Activated CD8-positive, alpha-beta memory T cell treated with anti-CD3 and anti-CD28 coated beads, Interleukin-2, amount 50 U/mL, for 4 hours (primary cell): Measurements from ENCODE around the gene UBR4.
"Not testable (repeated sequence)": the region's sequence is repeated elsewhere in the genome, so short reads cannot be mapped to it uniquely, and the experiment has no call there.

Experiments used
- DNase-seq: peaks from one replicate; pipeline ENCODE4 v3.0.0-alpha.2; 2020

UBR4 gene

GRCh38 chr1:19209990-19210771, at the start of gene UBR4:
Gene UBR4 (minus strand): TSS chr1:19210266. CDS start chr1:19210248, 18 bp downstream.
- peak; percentile 97 for DNase-seq

DNA sequence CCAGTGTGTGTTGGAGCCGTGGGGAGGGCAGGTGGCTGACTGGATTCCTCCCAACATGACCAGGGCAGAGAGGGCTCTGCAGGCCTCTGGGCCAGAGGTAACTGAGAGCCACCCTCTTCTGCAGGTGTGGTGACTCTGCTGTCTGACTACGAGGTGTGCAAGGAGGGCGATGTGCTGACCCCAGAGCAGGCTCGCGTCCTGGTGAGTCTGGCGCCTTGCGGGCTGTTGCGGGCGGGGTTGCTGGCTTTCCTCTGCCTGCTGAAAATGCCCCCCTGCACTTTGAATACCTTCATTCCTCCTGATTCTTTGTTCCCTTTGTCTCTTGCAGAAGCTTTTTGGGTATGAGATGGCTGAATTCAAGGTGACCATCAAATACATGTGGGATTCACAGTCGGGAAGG, 48.3 kb upstream of the UBR4 start:
- DNase-seq: no peak

DNA sequence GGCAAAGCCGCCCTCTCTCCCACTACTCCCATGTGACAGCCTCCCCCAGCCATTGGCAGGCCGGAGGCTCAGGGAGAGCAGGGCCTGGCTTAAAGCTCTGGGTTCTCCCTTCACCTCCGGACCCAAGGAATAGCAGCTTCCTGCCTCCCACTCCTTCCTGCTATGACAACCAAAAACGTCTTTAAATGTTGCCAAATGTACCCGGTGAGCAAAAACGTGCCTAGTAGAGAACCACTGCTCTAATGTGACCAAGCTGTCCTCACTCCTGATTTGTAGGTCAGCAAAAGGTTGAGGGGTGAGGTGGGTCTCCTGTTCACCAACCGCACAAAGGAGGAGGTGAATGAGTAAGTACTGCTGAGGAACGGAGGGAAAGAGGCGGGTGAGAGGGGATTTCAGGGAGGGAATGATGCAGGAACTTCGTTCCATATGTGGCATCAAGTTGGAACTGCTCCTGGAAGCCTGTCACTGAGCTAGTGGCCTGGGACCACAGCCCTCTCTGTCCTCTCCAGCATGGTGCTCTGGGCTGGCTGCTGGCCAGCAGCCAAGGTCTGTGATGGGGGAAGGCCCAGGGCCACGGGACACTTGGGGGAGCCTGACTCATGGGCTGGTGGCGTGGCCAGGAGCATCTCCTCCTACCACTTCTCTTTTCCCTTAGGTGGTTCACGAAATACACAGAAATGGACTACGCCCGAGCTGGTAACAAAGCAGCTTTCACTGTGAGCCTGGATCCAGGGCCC, 47.3 kb upstream of the UBR4 start:
- no peak for DNase-seq

DNA sequence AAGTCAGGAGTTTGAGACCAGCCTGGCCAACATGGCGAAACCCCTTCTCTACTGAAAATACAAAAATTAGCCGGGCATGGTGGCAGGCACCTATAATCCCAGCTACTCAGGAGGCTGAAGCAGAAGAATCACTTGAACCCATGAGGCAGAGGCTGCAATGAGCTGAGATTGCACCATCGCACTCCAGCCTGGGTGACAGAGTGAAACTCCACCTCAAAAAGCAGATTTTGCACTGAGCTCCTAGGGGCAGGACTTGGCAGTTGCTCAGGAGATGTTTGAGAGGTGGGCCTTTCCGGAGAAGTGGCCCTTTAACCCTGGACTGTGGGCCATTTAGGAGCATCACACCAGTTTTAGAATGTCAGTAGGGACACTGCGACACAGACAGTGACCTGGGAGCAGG, 46.2 kb upstream of the UBR4 start:
- not testable (repeated sequence) for DNase-seq

DNA sequence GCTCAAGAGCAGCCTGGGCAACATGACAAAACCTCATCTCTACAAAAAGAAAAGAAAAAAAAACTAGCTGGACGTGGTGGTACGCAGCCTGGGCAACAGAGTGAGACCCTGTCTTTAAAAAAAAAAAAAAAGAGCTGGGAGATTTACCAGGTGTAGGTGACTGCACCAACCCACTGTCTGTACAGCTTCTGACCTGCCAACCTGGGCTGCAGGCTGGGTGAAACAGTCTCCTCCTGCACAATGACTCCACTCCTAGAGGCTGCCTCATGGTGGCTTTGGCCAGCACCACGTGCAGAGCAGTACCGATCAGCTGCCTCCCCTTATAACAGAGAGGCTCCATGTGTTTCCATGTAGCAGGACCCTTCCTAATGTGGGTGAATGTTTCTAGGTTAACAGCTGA, 45.2 kb upstream of the UBR4 start:
- no peak for DNase-seq

- no peak for DNase-seq
Measured at GRCh38 chr1:19254416-19254815, 44.4 kb upstream of the UBR4 start.

- DNase-seq: peak; percentile 92
Measured at GRCh38 chr1:19251305-19252196, 41.5 kb upstream of the UBR4 start, which contains the start of the genes EMC1 and MRTO4. Gene EMC1 (minus strand): TSS chr1:19251524. CDS start chr1:19251509, 15 bp downstream. Gene MRTO4 (plus strand): TSS chr1:19251805. CDS start chr1:19251836, 31 bp downstream.

GRCh38 chr1:19250629-19251304, 40.7 kb upstream of the UBR4 start:
- no peak for DNase-seq

GRCh38 chr1:19240673-19241538, 30.8 kb upstream of the UBR4 start:
- peak; percentile 70 for DNase-seq

DNA sequence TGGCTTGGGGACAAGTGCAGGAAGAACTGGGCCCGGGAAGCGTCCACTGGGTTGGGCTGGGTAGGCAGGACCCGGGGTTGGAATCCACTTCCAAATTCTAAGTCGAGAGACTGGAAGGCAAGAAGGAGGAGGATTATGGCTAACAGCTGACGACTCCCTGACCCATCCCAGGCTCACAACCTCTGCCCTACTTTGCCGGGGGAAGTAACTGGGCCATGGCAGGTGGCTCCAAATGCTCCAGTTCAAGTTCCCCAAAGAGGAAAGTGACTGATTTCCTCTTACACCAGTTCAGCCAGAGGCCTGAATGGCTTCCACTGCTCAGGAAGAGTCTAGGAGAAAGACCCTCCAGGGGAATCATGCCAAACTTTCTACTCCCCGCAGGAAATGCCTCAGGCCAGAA, 29.8 kb upstream of the UBR4 start:
- DNase-seq: no peak

- no peak for DNase-seq
Measured at GRCh38 chr1:19234224-19234623, 24.2 kb upstream of the UBR4 start.

- no peak for DNase-seq
Measured at GRCh38 chr1:19232524-19232846, 22.4 kb upstream of the UBR4 start.

DNA sequence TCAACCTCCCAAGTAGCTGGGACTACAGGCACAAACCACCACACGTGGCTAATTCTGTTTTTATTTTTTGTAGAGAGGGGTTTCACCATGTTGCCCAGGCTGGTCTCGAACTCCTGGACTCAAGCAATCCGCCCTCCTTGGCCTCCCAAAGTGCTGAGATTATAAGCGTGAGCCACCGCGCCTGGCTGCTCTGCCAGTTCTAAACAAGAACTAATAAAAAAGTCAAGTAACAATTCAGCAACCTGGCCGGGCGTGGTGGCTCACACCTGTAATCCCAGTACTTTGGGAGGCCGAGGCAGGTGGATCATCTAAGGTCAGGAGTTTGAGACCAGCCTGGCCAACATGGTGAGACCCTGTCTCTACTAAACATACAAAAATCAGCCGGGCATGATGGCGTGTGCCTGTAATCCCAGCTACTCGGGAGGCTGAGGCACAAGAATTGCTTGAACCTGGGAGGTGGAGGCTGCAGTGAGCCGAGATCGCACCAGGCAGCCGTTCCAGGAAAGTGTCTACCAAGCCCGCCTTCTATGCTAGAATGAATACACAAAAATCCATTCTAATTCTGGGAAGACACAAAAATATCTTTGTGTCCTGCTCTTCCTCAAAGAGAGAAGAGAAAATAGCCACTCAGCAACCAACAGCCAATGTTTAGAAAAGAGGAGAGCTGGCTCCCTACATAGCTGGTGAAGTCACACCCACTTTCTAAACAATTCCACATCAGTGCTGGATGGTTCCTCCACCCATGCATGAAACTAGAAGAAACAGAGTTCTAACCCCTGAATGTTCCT, 21.9 kb upstream of the UBR4 start:
- not testable (repeated sequence) for DNase-seq

GRCh38 chr1:19229828-19230325, 19.8 kb upstream of the UBR4 start:
- DNase-seq: no peak

DNA sequence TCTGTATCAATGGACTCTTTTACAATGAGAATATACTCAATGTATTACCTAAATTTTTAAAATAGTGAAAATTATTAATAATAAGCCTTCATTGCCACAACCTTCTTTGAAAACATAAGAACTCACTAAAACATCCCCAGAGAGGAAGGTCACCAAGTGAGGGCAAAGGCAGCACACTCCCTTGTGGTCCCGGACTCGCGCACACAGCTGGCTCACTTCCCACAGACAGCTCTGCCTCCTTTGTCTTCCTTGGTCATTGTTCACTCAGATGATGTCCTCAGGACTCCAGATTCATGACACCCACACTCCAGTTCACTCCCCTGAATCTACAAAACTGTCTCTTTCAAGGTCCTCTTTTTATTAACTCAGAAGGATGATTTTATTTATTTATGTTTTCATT, 19.2 kb upstream of the UBR4 start:
- no peak for DNase-seq

DNA sequence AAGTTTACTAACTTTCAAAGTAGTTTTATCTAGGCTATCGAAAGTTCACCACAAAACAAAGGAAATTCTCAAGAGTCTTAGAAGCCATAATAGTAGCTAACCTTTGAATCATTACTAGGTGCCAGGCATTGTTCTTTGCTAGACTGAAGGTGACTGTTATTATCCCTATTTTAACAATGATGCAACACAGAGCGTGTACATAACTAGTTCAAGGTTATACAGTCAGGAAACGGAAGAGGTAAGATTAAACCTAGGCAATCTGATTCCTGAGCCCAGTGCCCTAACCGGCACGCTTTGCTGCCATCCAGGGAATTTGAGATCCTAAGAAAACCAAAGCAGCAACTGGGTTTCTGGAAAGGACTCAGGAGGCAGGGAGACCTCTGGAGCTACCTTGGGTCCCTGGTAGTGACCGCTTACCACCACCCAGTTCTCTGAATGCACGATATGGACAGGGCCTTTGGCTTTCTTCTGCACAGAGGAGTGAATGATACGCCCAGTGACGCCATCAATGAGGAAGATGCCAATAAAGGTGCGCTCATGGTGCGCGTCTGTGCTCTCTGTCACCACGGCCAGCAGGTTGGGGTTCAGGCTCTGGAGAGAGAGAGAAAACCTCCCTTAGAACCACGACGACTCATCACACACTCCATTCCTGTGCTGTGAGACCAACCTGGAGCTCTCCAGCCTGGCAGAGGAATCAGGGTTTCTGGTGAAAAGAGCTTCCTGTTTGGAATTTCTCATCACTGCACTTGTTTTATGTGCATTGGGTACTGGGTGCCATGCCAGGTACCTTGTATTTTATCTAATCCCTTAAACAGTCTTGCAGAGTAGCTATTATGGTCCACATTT, 13.1 kb upstream of the UBR4 start:
- no peak for DNase-seq

DNA sequence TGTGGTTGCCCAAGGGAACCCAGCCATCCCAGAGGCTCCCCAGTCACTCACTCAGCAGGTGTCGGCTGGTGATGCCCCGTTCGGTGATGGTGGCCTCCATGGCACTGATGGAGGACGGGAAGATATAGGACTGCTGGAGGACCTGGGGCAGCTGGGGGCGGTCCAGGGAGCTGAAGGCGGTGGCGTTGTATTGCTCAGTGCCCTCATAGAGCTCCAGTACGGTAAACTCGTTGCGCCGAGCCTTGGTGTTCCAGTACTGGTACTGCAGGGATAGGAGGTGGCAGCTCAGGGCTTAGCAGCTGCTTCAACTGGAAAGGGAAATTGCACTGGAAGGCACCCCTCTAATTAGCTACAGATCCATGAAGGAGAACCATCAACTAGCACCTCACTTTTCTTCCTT, 12.5 kb upstream of the UBR4 start:
- DNase-seq: no peak

GRCh38 chr1:19220991-19221390, 10.9 kb upstream of the UBR4 start:
- DNase-seq: no peak

DNA sequence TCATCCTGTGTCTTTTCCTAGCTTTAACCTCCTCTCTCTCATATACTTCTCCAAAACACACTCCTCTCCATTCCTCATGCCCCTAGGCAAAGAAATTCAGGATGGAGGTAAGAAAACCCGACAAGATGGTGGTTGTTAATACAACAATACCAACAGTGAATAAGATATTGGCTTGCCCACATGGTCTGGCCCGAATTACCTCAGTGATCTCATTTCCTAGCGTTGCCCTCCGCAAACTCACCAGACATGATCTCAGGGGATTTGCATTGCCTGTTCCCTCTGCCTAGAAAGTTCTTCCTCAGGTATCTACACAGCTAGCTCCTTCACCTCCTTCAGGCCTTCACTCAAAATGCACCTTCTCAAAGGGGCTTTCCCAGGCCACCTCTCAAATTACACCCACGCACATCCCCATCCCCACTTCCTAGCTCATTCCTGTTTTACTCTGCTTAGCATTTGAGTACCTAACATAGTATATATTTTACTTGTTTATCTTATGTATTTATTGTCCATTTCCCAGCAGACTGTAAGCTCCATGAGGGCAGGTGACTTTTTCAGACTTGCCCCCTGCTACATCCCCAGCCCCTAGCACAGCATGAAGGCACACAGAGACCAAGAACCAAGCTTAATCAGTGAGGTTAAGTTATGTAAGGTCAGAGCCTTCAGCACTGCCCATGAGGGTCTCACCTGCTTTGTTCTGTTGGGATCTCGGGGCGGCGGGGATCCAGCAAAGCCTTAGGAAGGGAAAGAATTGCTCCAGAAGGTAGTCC, 10.2 kb upstream of the UBR4 start:
- no peak for DNase-seq
